Natural killer cell (primary cell): ENCODE measurements around the gene KRTAP10-1. TPM values are rescaled to one million over a fixed set of nuclear protein-coding genes. Genes with fewer than 3 reads are reported as not detected.
"Not testable (repeated sequence)": the region's sequence is repeated elsewhere in the genome, so short reads cannot be mapped to it uniquely, and the experiment has no call there.

ENCODE experiments used
- ATAC-seq, 3 donors: fragments of 150-1000 bp in 2 of 3; fragments of 200-7000 bp in 1 of 3; cut with Tn5 transposase; 1 replicate in 1 of 3; 2 replicates in 2 of 3; pipeline ENCODE4 v1.10.0; 2021; ENCODE audit warnings: mild to moderate bottlenecking in 2 of 3, moderate library complexity in 2 of 3
- DNase-seq, 2 donors: peaks; one replicate each; pipeline versions ENCODE4 v3.0.0 to v3.0.0-alpha.2; 2013 to 2021; ENCODE audit warnings: mixed read lengths in 1 of 2
- H3K27ac ChIP-seq: one replicate; pipeline ENCODE4 v1.5.1; 2013; ENCODE audit warnings: mild to moderate bottlenecking, low read length
- H3K27me3 ChIP-seq: one replicate; pipeline ENCODE4 v1.6.1; 2013; ENCODE audit warnings: low read length; ENCODE audit not compliant: control insufficient read depth, insufficient read depth
- H3K36me3 ChIP-seq: one replicate; pipeline ENCODE4 v1.6.1; 2013; ENCODE audit warnings: low read length; ENCODE audit not compliant: control insufficient read depth, insufficient read depth
- H3K4me1 ChIP-seq: one replicate; pipeline ENCODE4 v1.6.1; 2013; ENCODE audit warnings: low read length; ENCODE audit not compliant: control insufficient read depth, insufficient read depth
- H3K4me3 ChIP-seq: one replicate; pipeline ENCODE4 v1.5.1; 2013; ENCODE audit warnings: low read length
- H3K9me3 ChIP-seq: one replicate; pipeline ENCODE4 v1.6.1; 2013; ENCODE audit warnings: low read length; ENCODE audit not compliant: control insufficient read depth, insufficient read depth
- H3K27ac Mint-ChIP-seq, 2 donors: one replicate each; pipeline ENCODE4 v1.8.0; 2022; ENCODE audit warnings: mild to moderate bottlenecking in 2 of 2, mixed read lengths in 2 of 2, moderate library complexity in 1 of 2
- H3K27me3 Mint-ChIP-seq, 2 donors: one replicate each; pipeline ENCODE4 v1.8.0; 2022; ENCODE audit warnings: low read depth in 2 of 2, mixed read lengths in 2 of 2
- H3K36me3 Mint-ChIP-seq: one replicate; pipeline ENCODE4 v1.8.0; 2022; ENCODE audit warnings: mixed read lengths
- H3K4me1 Mint-ChIP-seq, 2 donors: one replicate each; pipeline ENCODE4 v1.8.0; 2022; ENCODE audit warnings: mixed read lengths in 2 of 2
- H3K4me3 Mint-ChIP-seq: one replicate; pipeline ENCODE4 v1.8.0; 2022; ENCODE audit warnings: mild to moderate bottlenecking, moderate library complexity, mixed read lengths
- H3K9me3 Mint-ChIP-seq, 2 donors: one replicate each; pipeline ENCODE4 v1.8.0; 2022; ENCODE audit warnings: mixed read lengths in 2 of 2
- WGBS: methylation state at CpG from one replicate; pipeline ENCODE4 v1.1.7; 2013; ENCODE audit warnings: missing lambda C conversion rate; ENCODE audit not compliant: insufficient coverage; 5-methylcytosine and 5-hydroxymethylcytosine counted together
- intact Hi-C: fragments of 100-400 bp; cut with micrococcal nuclease; formaldehyde crosslinking; loops from one replicate; pipeline ENCODE4 v1.14.2; 2022
- total RNA-seq, 4 donors: library from RNA; stranded (reverse); fragments of 120-200 nt in 1 of 4; gene quantifications; one replicate each; pipeline versions ENCODE4 v1.2.3 to v1.2.4, GENCODE V29; 2013 to 2022
- TF ChIP-seq, protein P1 (sequence below): fragments of 200-600 bp; IDR thresholded peaks from one replicate; pipeline ENCODE4 v1.8.0; 2022; ENCODE audit warnings: antibody characterized with exemption

The KRTAP10-1 gene
- total RNA-seq, 3 donors from 2014 or later (not counting 1 experiment from before 2014, with no cell fraction given) = not detected

DNA sequence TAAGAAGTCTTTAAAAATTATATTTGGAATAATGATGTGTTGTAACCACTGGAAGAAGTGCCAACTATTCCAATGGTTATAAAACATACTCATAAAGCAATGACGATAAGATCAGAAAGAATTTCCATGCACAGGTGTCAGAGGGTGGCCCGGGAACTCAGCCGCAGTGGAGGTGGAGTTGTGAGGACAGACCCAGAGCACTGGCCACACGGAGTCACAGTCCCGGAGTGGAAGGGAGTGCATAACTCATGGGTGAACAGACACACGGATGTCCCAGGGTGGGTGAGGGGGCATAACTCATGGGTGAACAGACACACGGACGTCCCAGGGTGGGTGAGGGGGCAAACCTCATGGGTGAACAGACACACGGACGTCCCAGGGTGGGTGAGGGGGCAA, 36.0 kb upstream of the KRTAP10-1 start:
- Histone ChIP-seq H3K27me3 (no peaks in the 10 kb centered on the region), H3K9me3 (peaks cover 2% of the 10 kb centered on the region), H3K4me1 (no peaks in the 10 kb centered on the region), H3K4me3 (no peak overlapping the region), H3K27ac (no peak overlapping the region), H3K36me3 (no peaks in the 10 kb centered on the region)
- TF ChIP-seq, protein P1, sequence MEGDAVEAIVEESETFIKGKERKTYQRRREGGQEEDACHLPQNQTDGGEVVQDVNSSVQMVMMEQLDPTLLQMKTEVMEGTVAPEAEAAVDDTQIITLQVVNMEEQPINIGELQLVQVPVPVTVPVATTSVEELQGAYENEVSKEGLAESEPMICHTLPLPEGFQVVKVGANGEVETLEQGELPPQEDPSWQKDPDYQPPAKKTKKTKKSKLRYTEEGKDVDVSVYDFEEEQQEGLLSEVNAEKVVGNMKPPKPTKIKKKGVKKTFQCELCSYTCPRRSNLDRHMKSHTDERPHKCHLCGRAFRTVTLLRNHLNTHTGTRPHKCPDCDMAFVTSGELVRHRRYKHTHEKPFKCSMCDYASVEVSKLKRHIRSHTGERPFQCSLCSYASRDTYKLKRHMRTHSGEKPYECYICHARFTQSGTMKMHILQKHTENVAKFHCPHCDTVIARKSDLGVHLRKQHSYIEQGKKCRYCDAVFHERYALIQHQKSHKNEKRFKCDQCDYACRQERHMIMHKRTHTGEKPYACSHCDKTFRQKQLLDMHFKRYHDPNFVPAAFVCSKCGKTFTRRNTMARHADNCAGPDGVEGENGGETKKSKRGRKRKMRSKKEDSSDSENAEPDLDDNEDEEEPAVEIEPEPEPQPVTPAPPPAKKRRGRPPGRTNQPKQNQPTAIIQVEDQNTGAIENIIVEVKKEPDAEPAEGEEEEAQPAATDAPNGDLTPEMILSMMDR = no peak
- H3K4me3 Mint-ChIP-seq = no peak overlapping the region
- no peak overlapping the region for H3K27ac Mint-ChIP-seq
- H3K27me3 Mint-ChIP-seq = peaks cover 37 to 40% of the 10 kb centered on the region in 2 donors
- intact Hi-C loops = no loop called here
- WGBS = 86% methylated on average over 8 of the region's 10 CpGs
- ATAC-seq (no peak), DNase-seq (no peak)
- peaks cover 5 to 17% of the 10 kb centered on the region in 2 donors for H3K4me1 Mint-ChIP-seq
- H3K36me3 Mint-ChIP-seq = peaks cover 9% of the 10 kb centered on the region
- H3K9me3 Mint-ChIP-seq = peaks cover 0 to 7% of the 10 kb centered on the region in 2 donors

DNA sequence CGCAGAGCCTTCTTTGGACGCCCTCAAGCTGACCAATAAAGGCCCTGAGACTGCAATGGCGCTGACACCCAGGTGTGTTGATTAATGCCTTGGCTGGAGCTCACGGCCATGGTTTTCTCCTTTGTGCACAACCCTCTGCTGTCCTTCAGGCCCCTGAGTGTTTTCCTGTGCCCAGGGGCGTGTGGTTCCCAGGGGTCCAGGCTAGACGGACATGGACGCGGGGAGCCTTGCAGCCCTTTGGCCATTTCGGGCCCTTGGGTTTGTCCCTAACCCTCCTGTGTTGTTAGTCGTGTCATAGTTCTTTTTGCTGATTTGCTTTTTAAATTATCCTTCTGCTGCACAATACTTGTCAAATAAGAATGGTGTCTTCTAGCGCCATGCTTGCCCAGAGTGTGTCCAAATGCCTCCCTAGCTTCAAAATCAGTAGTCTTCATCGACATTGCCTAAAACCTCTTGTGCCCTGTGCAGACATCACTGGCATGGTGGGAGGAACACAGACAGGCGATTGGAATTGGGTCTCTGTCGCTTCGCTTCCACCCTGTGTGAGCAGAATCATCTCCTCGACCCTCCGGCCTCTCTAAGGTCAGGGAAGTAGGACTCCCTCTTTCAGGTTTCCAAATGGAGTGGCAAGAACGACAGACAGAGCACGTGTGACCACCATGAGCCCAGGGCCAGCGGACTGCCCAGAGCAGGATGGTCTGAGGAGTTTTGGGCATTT, 35.5 kb upstream of the KRTAP10-1 start:
- no peaks in the 10 kb centered on the region for H3K27me3 ChIP-seq
- H3K27ac ChIP-seq = no peak overlapping the region
- ATAC-seq (no peak), DNase-seq (no peak)
- peaks cover under 1 to 17% of the 10 kb centered on the region in 2 donors for H3K4me1 Mint-ChIP-seq
- intact Hi-C loops = no loop called here
- no peak overlapping the region for H3K4me3 Mint-ChIP-seq
- H3K4me1 ChIP-seq = no peaks in the 10 kb centered on the region
- H3K27ac Mint-ChIP-seq = no peak overlapping the region
- H3K9me3 Mint-ChIP-seq = peaks cover 0 to 5% of the 10 kb centered on the region in 2 donors
- H3K36me3 ChIP-seq = no peaks in the 10 kb centered on the region
- TF ChIP-seq, protein P1 = no peak
- H3K36me3 Mint-ChIP-seq = peaks cover 5% of the 10 kb centered on the region
- no peak overlapping the region for H3K4me3 ChIP-seq
- H3K9me3 ChIP-seq = peaks cover 2% of the 10 kb centered on the region
- WGBS = 92% methylated on average over 20 of the region's 20 CpGs
- peaks cover 33 to 40% of the 10 kb centered on the region in 2 donors for H3K27me3 Mint-ChIP-seq

DNA sequence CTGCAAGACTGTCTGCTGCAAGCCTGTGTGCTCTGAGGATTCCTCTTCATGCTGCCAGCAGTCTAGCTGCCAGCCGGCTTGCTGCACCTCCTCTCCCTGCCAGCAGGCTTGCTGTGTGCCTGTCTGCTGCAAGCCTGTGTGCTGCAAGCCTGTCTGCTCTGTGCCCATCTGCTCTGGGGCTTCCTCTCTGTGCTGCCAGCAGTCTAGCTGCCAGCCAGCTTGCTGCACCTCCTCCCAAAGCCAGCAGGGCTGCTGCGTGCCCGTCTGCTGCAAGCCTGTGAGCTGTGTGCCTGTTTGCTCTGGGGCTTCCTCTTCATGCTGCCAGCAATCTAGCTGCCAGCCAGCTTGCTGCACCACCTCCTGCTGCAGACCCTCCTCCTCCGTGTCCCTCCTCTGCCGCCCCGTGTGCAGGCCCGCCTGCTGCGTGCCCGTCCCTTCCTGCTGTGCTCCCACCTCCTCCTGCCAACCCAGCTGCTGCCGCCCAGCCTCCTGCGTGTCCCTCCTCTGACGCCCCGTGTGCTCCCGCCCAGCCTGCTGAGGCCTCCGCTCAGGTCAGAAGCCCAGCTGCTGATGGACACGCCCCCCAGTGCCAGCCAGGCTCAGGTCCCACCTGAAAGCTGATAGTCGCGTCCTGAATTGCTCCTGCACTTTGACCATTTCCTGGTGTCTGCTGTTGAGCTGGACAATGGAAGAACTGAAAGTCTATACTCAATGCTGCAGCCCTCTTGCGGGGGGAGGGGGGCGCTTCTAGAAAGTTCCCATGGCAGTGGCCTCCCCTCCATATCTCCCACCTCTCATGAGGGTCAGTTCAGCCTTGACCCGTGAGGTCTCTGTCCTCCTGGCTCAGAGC, 34.7 kb upstream of the KRTAP10-1 start:
- ATAC-seq (no peak), DNase-seq (no peak)
- Mint-ChIP-seq H3K27ac (no peak overlapping the region), H3K27me3 (peaks cover 30 to 33% of the 10 kb centered on the region in 2 donors), H3K36me3 (peaks cover 5% of the 10 kb centered on the region), H3K4me1 (peaks cover 0 to 11% of the 10 kb centered on the region in 2 donors), H3K4me3 (no peak overlapping the region), H3K9me3 (peaks cover 0 to 2% of the 10 kb centered on the region in 2 donors)
- no peaks in the 10 kb centered on the region for H3K4me1 ChIP-seq
- intact Hi-C loops = no loop called here
- H3K36me3 ChIP-seq = no peaks in the 10 kb centered on the region
- peaks cover 2% of the 10 kb centered on the region for H3K9me3 ChIP-seq
- whole genome bisulfite sequencing = 45% methylated on average over 21 of the region's 21 CpGs
- TF ChIP-seq, protein P1 = no peak
- H3K27me3 ChIP-seq = no peaks in the 10 kb centered on the region
- no peak overlapping the region for H3K4me3 ChIP-seq
- H3K27ac ChIP-seq = no peak overlapping the region

DNA sequence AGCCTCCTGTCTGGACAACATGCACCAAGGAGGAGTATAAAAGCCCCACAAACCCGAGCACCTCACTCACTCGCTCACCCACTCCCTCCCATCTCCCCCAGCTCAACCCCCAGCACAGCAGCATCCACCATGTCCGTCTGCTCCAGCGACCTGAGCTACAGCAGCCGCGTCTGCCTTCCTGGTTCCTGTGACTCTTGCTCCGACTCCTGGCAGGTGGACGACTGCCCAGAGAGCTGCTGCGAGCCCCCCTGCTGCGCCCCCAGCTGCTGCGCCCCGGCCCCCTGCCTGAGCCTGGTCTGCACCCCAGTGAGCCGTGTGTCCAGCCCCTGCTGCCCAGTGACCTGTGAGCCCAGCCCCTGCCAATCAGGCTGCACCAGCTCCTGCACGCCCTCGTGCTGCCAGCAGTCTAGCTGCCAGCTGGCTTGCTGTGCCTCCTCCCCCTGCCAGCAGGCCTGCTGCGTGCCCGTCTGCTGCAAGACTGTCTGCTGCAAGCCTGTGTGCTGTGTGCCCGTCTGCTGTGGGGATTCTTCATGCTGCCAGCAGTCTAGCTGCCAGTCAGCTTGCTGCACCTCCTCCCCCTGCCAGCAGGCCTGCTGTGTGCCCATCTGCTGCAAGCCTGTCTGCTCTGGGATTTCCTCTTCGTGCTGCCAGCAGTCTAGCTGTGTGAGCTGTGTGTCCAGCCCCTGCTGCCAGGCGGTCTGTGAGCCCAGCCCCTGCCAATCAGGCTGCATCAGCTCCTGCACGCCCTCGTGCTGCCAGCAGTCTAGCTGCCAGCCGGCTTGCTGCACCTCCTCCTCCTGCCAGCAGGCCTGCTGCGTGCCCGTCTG, 33.8 kb upstream of the KRTAP10-1 start, which contains the start of gene KRTAP10-4:
KRTAP10-4 (plus strand) TSS at position 100 of the 827 bp plus-strand sequence; CDS start at position 130, 30 bp downstream.
- 81% methylated on average over 21 of the region's 25 CpGs for WGBS
- H3K4me3 ChIP-seq, H3K27ac Mint-ChIP-seq, H3K36me3 ChIP-seq, ATAC-seq, H3K36me3 Mint-ChIP-seq, H3K27me3 ChIP-seq, DNase-seq, H3K4me1 ChIP-seq, intact Hi-C loops, H3K9me3 Mint-ChIP-seq, H3K27ac ChIP-seq, H3K9me3 ChIP-seq, H3K4me3 Mint-ChIP-seq: not testable (repeated sequence)
- Mint-ChIP-seq H3K4me1 (peaks cover 0 to 11% of the 10 kb centered on the region in 2 donors), H3K27me3 (peaks cover 32 to 39% of the 10 kb centered on the region in 2 donors)
